GM19043 (cell line): ENCODE measurements around the gene ESR2.
"Not testable (repeated sequence)": the region's sequence is repeated elsewhere in the genome, so short reads cannot be mapped to it uniquely, and the experiment has no call there.

Experiments
- ATAC-seq: cut with Tn5 transposase; IDR thresholded peaks from one replicate; pipeline ENCODE4 v1.9.1; 2021; ENCODE audit warnings: low read depth; ENCODE audit not compliant: unreplicated experiment

ESR2 gene

GRCh38 chr14:64201921-64202545, 92.1 kb downstream of the ESR2 start:
- no peak for ATAC-seq

DNA sequence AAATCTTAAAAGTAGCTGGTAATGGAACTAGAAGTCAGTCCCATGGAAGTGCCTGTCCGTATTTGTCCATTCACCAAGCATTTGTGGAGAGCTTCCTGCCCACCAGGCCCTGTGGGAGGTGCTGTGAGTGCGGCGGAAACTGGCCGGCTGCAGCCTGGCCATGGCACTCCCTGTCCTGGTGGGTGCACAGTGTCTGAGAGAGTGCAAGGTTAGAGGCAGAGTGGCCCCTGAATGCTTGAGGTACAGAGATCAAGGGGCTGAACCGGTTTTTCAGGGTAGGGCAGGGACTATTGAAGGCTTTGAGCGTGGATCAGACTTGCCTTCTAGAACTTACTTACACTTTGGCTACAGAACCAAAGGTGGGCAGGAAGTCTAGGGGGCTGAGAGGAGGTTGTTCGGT, 92.9 kb downstream of the ESR2 start:
- no peak for ATAC-seq

DNA sequence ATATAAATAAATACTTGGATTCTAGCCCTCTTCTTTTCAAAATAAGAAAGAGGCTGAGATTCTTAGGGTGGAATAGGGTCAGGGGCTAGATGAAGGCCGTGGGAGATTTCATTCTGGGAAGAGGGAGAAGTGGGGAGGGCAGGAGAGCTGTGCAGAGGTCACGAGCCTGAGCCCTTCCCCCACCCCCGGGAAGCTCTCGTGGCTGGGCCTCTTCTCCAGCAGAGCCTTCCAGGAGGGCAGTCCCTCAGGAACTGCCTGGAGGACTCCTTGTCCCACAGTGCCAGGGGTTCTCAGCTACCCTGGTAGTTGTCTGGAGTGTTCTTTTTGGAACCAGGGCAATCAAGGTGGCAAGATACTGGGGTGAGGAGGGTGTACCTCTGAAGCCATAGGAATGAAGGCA, 94.0 kb downstream of the ESR2 start:
- no peak for ATAC-seq

GRCh38 chr14:64198486-64198885, 95.7 kb downstream of the ESR2 start:
- no peak for ATAC-seq

- no peak for ATAC-seq
Observed at GRCh38 chr14:64197996-64198395, 96.2 kb downstream of the ESR2 start.

DNA sequence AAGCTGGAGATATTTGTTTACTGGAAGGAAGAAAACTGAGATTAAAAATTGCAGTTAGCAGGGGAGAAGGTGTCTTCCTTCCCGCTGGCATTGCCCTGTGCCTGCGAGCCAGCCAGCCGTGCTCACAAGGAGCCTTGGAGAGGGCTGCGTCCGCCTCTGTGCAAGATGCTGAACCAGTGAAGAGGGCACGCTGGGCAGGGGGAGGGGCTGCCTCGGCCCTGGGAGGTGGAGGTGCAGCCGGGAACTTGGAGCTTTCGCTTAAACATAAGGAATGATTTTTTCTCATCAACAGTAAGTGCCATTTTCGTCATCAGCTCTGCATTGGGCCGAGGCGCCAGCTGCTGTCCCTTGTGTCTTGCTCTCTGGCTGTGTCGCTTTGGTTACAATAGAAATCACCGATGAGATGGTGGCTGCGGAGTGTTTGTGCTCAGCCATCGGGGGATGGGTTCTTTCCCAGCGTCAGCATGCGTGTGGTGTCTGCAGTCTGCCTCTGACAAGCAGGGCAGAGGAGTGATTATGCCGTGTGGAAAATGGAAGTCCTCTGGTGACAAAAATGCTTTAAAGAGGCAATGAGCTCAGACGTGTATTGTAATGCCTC, 97.3 kb downstream of the ESR2 start:
- ATAC-seq: no peak

DNA sequence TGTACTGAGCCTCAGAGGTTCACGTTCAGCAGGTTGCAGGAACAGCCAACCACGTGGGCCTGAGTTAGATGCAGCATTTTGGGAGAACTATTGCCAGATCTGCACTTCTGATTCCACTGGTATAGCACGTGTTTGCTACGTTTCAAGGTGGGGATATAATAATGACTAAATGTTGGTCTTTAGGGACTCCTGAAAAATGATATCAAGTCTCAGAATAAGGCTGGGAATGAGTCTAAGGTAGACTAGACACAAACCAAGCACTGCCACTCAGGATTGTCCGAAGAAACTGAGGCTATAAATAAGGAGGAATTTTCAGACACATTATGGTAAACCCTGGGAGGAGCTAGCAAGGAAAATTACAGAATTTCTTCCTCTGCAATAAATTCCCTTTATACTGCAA, 98.1 kb downstream of the ESR2 start:
- ATAC-seq: no peak

DNA sequence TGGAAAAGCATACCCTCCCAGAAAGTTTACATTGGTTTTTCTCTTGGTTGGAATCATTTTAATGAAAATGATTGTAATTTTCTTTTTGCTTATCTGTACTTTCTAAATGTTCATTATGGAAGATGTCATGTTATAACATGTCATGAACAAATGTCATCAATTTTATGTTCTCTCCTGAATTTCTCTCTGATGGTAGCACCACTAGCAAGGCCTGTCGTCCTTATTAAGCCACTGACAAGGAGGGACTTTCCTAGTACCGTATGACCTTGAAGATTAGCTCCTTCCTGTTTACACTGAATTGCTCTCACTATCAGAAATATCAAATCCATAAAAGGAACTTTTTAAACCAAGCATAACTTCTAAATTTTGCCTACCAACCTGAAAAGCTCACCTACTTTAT, 99.0 kb downstream of the ESR2 start:
- no peak for ATAC-seq

- no peak for ATAC-seq
Observed at GRCh38 chr14:64194404-64194803, 99.8 kb downstream of the ESR2 start.

DNA sequence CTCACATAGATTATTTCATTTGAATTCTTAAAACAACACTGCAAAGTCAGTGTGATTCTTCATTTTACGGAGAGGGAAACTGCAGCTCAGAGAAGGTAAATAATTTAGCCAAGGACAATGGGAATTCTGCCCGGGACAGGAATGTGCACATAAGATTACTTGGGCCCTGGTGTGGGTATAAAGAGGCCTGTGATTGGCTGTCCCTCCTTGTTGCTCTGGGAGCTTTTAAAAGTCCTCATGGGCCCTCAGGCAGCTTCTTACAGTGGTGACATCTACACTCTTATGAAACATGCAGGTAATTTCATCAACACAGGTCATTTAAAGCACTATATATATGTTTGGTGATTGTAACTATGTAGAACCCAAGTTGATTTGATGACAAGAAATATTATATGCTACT, 100.3 kb downstream of the ESR2 start:
- no peak for ATAC-seq

- no peak for ATAC-seq
Observed at GRCh38 chr14:64191756-64192155, 102.4 kb downstream of the ESR2 start.

DNA sequence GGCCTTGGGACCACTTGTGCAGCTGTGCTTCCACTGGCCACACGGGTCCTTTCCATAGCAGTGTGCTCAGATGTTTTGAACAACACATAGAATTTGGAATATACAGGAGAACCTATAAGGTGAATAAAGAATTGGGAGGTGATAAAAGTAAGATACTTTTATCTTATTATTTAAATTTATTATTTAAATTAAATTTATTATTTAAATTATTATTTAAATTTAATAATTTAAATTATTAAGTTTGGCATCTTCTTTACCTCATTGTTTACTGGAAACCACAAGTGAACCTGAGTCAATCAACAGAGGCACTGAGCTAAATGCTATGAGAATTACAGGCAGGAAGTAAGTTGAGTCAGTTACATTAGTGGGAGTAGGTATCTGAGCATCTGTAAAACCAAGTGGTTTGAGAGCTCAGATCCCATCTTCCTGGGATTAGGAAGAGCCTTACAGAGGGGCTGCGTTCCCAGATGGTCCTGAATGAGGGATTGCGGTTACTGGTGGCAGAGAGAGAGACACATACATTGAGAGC, 103.1 kb downstream of the ESR2 start:
- ATAC-seq: no peak

GRCh38 chr14:64187331-64187730, 106.8 kb downstream of the ESR2 start:
- no peak for ATAC-seq

DNA sequence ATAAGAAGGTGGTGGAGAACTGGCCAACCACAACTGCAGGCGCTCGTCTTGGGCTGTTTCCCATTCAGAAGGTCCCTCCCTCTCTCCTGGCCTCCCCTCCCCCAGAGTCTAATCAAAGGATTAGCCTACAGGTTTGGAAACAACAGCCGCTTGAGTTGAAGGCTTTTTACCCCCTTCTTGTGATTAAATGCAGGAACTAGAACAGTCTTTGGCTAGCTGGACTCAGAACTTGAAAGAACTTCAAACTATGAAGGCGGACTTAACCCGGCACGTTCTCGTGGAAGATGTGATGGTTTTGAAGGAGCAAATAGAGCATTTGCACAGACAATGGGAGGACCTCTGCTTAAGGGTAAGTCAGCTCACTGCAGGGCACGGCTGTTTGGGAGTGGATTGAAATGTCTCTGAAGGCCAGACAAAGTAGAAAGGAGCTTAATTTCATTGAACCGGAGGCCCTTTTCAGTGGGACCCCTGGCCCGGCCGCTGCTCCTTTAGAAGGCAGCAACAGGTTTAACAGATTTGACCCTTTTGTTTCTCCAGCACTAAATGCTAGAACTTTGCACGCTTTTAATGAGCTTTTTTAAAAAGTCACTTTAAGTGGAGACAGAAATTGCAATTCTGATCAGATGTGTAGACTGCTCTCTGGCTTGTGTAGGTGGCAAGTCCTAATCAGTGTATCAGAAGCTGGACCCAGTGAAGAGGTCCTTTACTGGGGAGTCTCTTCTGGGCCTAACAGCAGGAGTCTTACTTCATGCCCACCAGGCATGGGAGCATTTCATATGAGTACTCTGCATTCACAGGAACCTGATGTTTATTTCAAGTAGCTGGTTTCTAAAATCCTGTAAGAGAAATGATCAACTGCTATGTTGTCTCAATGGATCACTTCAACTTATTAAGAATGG, 107.7 kb downstream of the ESR2 start:
- no peak for ATAC-seq

- ATAC-seq: no peak
Observed at GRCh38 chr14:64185184-64185583, 109.0 kb downstream of the ESR2 start.

DNA sequence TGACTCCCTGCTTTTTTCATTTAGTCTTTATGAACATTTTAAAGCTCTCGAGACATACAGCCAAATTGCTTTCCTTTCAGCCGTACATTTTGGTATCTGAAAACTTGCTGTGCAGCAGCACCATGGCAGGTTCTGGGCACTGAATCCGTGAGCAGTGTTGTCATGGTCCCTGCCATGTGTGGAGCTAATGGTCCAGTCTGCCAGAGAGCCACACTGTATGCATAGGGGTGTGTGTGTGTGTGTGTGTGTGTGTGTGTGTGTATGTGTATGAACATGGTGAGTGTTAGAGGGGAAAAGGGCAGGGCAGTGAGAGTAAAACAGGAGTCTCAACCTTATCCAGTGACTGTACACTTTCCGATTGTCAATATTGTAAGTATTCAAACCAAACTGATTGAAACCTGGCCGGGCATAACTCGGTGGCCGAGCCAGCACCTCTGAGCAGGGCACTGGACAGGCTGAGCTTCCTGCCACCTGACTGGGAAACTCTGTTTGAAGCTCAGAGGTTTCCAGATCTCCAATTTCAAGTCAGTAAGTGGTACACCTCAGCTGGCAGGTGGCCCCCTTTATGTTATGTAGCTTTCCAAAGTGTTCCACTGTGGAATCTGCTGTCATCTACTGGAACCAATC, 110.0 kb downstream of the ESR2 start:
- ATAC-seq: no peak

DNA sequence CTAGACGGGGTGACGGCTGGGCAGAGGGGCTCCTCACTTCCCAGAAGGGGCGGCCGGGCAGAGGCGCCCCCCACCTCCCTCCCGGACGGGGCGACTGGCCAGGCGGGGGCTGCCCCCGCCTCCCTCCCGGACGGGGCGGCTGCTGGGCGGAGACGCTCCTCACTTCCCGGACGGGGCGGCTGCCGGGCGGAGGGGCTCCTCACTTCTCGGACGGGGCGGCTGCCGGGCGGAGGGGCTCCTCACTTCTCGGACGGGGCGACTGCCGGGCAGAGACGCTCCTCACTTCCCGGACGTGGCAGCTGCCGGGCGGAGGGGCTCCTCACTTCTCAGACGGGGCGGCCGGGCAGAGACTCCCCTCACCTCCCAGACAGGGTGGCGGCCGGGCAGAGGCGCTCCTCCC, 111.3 kb downstream of the ESR2 start:
- not testable (repeated sequence) for ATAC-seq

- ATAC-seq: no peak
Observed at GRCh38 chr14:64178814-64179213, 115.4 kb downstream of the ESR2 start.

GRCh38 chr14:64176330-64176729, 117.8 kb downstream of the ESR2 start:
- ATAC-seq: no peak

DNA sequence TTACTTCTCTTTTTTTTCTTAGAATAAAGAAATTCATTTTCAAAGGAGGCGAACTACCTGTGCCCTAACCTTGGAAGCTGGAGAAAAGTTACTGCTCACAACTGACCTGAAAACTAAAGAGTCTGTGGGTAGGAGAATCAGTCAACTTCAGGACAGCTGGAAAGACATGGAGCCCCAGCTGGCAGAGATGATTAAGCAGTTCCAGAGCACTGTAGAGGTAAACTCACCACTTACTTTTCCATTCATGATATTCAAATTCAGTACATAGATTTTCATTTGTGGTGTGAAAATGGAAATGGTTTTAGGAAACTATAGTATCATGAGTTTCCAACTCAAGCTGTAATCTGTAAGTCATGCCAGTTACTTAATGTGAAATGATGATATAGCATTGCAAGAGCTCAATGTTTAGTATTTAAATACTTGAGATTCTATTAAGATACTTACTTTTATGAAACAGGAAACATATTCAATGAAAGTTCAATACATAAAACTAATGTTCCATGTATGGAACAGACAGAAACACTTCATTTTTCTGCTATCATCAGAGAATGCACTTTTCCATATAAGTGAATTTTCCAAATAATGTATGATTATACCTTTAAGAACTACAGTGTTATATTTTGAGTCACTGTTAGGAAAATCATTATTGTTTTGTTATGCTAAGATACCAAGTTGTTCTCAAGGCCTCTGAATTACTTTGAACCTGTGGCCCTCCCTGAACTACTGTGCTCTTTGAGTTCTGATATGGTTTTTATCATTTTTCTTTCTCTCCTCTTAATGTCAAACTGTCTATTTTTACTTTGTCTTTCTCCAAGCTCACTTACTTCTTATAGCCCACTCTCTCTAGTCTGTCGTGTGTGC, 119.0 kb downstream of the ESR2 start:
- ATAC-seq: no peak
